ENCODE data around the gene CRYZ. TPM values are rescaled to one million over a fixed set of nuclear protein-coding genes. Genes with fewer than 3 reads are reported as not detected.
"Not testable (repeated sequence)": the region's sequence is repeated elsewhere in the genome, so short reads cannot be mapped to it uniquely, and the experiment has no call there.

The CRYZ gene
- total RNA-seq, 2 experiments from 2014 or later, result 18.1 to 19.1 TPM

DNA sequence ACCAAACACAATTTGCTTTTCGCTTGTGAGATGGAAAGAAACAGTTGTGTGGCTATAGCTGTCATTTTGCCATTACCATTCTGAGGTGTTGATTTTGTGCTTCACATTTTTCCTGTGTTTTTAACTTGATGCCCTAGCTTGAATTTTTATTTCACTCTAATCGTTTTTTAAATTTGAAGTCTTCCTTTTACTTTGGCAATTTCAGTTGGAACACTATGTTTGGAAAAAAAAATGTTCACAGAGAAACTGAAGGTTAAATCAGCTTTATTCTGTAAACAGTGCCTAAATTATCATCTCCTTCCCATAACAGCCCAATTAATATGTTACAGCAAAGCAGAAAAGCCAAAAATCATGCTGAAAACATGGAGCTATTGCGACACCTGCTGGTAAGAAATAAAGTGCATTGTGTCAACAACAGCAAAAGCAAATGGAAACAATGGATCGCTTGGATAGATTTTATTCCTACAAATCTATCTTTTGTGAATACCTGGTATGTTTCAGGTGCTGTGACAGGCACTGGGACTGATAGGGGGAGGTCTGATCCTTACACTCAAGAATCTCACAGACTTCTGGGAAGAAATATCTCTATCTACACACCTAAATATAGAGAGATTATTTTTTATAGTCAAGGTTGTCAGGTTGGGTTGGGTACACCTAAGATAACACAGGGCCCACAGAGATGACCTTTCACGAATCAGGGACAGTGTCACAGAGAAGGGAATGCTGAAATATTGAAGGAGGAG is 43.1 kb downstream of the CRYZ start:
- no peaks in the 10 kb centered on the region for H3K4me1 Mint-ChIP-seq

DNA sequence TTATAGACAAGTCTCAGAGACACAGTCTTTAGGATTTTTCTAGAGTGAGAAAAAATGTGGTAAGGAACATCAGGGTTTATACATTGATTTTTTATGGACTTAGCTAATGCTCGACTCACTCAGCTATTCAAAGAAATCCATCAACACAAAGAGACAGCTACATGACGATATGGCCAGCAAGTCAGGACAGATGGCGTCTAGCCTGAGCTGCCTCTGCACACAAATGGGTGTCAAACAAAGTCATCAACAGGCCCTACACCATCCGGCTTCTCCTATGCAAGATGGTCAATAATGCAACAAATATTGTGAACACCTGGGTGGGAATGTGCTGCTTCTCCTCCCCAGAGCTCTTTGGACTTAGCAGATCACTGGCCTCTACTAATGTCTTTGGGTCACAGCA is 45.9 kb downstream of the CRYZ start:
- Mint-ChIP-seq H3K9me3 (no peaks in the 10 kb centered on the region), H3K36me3 (ENCODE audit: low read depth) (no peaks in the 10 kb centered on the region), H3K4me3 (no peak overlapping the region), H3K4me1 (peaks cover 5% of the 10 kb centered on the region), H3K27ac (no peak overlapping the region), H3K27me3 (peaks cover 11% of the 10 kb centered on the region)
- CTCF ChIA-PET, result no interaction called here
- POLR2A ChIA-PET, result no interaction called here
- no peak for DNase-seq

More for the DNA sequence above, 43.1 kb downstream of the CRYZ start:
- ChIA-PET CTCF (interaction anchor here (0.6 to 4.2 kb wide), 24 partner anchors 9 to 197 kb away, joined by 3 to 31 read pairs (median 4); partner anchors contain the start of genes CRYZ, ERICH3 and TYW3), POLR2A (no interaction called here)
- peaks cover 4% of the 10 kb centered on the region for H3K27me3 Mint-ChIP-seq
- peak; percentile 33 for DNase-seq
- no peak overlapping the region for H3K4me3 Mint-ChIP-seq
- H3K9me3 Mint-ChIP-seq, result no peaks in the 10 kb centered on the region
- no peak overlapping the region for H3K27ac Mint-ChIP-seq
- H3K36me3 Mint-ChIP-seq (ENCODE audit: low read depth), result no peaks in the 10 kb centered on the region

DNA sequence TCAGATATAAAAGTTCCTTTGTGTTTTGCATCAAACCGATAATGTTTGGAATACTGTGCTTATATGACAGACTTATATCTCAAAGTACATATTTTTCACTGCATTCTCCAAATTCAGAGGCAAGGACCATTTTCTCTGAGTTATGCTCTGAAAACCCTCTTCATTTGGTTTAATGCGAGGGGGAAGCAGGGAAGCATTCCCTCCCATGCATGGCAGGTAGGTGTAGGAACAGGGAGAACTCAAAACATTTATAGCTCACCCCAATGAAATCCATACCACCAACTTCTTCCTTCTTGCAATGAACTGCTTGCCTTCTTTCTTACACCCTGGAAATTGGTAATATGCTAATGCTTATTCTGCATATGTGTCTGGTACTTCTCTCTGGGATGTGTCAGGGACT is 48.5 kb downstream of the CRYZ start:
- Mint-ChIP-seq H3K27ac (no peak overlapping the region), H3K36me3 (ENCODE audit: low read depth) (no peaks in the 10 kb centered on the region), H3K27me3 (peaks cover 13% of the 10 kb centered on the region), H3K4me1 (peaks cover 18% of the 10 kb centered on the region), H3K4me3 (no peak overlapping the region), H3K9me3 (no peaks in the 10 kb centered on the region)
- DNase-seq, result no peak
- POLR2A ChIA-PET, result no interaction called here
- CTCF ChIA-PET, result interaction anchor here (0.6 kb wide), 1 partner anchor 181 kb away, joined by 3 read pairs; no protein-coding TSS in a partner anchor

DNA sequence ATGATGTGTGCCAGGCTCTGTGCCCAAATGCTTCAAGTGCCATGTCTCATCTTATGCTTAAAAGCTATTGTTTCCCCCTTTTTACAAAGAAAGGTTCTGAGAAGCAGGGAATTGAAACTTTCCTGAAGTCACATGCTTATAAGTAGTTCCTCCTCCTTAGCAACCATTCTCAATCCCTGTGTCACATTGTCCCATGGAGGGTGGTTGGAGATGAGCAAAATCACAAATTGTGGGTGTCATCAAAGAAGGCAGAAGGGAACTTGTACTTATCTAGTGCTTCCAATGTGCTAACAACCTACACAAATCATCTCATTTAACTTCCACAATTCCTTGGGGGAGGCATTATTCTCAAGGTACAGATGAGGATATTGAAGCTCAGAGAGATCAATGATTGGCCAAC is 49.2 kb downstream of the CRYZ start:
- Mint-ChIP-seq H3K36me3 (ENCODE audit: low read depth) (no peaks in the 10 kb centered on the region), H3K9me3 (no peaks in the 10 kb centered on the region), H3K4me1 (peaks cover 18% of the 10 kb centered on the region), H3K4me3 (no peak overlapping the region), H3K27me3 (peaks cover 13% of the 10 kb centered on the region), H3K27ac (no peak overlapping the region)
- ChIA-PET POLR2A (no interaction called here), CTCF (no interaction called here)
- no peak for DNase-seq

DNA sequence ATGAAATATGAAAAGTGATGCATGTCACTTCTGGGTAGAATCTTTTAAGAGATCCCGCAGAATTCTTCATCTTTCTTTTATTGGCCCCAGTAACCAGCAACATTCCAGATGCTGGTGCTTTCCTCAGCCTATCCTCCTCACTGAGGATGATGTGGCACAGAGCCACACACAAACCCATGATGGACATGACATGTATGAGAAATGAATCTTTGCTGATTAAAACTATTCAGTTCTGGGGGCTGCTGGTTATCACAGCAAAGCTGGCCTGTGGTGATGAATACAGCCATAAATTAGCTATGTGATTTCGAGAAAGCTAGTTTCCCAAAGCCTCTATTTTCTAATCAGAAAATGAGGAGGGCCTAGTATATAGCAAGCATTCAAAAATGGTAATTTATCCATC is 51.0 kb downstream of the CRYZ start:
- H3K36me3 Mint-ChIP-seq (ENCODE audit: low read depth), result no peaks in the 10 kb centered on the region
- H3K27ac Mint-ChIP-seq, result no peak overlapping the region
- H3K4me3 Mint-ChIP-seq, result no peak overlapping the region
- peaks cover 18% of the 10 kb centered on the region for H3K27me3 Mint-ChIP-seq
- ChIA-PET POLR2A (no interaction called here), CTCF (interaction anchor here (1.0 kb wide), 1 partner anchor 10 kb away, joined by 3 read pairs; no protein-coding TSS in a partner anchor)
- H3K9me3 Mint-ChIP-seq, result no peaks in the 10 kb centered on the region
- no peak for DNase-seq
- H3K4me1 Mint-ChIP-seq, result peaks cover 18% of the 10 kb centered on the region

DNA sequence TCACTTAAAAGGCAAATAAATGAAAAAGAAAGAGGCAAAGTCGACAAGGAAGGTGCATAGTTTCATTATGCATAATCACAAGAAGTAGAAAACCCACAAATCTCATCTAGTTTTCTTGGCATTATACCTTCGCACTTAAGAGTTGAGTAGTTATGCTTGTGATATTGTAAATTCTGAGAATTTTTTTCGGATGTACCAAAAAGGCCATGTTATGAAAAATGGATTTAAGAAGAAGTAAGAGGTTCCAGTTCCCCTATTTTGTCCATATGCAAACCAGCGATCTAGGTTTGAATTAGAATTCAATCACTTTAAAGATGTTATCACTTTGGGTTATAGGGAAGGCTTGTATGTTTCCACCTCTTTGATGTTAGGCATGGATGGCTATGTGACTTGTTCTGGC is 51.4 kb downstream of the CRYZ start:
- POLR2A ChIA-PET, result no interaction called here
- no peak overlapping the region for H3K4me3 Mint-ChIP-seq
- H3K27me3 Mint-ChIP-seq, result peaks cover 18% of the 10 kb centered on the region
- no peak for DNase-seq
- H3K27ac Mint-ChIP-seq, result no peak overlapping the region
- no peaks in the 10 kb centered on the region for H3K36me3 Mint-ChIP-seq (ENCODE audit: low read depth)
- H3K9me3 Mint-ChIP-seq, result no peaks in the 10 kb centered on the region
- peaks cover 18% of the 10 kb centered on the region for H3K4me1 Mint-ChIP-seq
- CTCF ChIA-PET, result interaction anchor here (1.0 kb wide), 2 partner anchors 8 to 10 kb away, joined by 3 to 4 read pairs; no protein-coding TSS in a partner anchor

DNA sequence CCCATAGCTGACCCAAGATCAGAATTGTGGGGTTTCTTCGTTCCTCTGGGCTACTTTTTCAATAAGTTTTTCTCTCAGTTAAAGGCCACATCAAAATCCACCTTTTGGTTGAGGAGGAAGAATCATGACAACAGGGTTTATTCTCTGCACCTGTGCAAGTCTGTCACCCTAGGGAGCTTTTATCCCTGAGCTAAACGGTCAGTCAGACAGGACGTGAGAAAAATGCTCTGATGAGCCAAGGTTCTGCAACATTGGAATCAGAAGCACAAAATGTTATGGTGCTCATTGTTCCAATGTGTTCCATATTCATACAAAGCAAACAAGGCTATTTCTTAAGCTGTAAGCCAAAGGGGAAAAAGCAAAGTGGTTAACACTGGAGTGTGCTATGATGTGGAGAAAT is 51.8 kb downstream of the CRYZ start:
- no peak overlapping the region for H3K27ac Mint-ChIP-seq
- no peak for DNase-seq
- H3K4me1 Mint-ChIP-seq, result peaks cover 18% of the 10 kb centered on the region
- CTCF ChIA-PET, result interaction anchor here (1.0 kb wide), 1 partner anchor 9 kb away, joined by 4 read pairs; no protein-coding TSS in a partner anchor
- POLR2A ChIA-PET, result no interaction called here
- no peak overlapping the region for H3K4me3 Mint-ChIP-seq
- H3K36me3 Mint-ChIP-seq (ENCODE audit: low read depth), result no peaks in the 10 kb centered on the region
- H3K9me3 Mint-ChIP-seq, result no peaks in the 10 kb centered on the region
- H3K27me3 Mint-ChIP-seq, result peaks cover 19% of the 10 kb centered on the region

DNA sequence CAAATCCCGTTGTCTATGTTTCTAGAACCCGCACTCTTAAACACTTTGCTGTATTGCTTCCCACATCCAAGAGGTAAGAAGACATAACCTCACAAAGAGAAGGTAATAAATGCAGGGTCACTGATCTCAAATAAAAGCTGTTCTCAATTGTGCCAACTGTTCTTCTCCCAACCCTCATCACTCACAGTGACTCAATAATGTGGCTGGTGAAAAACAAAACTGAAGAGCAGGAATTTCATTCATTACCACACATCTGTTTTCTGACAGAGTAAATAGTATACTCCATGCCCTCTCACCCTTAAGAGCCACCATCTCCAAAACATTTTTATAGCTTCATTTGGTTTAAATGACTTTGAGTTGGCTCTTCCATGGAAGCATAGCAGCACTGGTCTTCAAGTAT is 53.0 kb downstream of the CRYZ start:
- CTCF ChIA-PET, result interaction anchor here (1.5 kb wide), 1 partner anchor 9 kb away, joined by 6 read pairs; no protein-coding TSS in a partner anchor
- no peak for DNase-seq
- Mint-ChIP-seq H3K4me3 (no peak overlapping the region), H3K36me3 (ENCODE audit: low read depth) (no peaks in the 10 kb centered on the region), H3K9me3 (no peaks in the 10 kb centered on the region), H3K4me1 (peaks cover 18% of the 10 kb centered on the region), H3K27ac (no peak overlapping the region), H3K27me3 (peaks cover 22% of the 10 kb centered on the region)
- POLR2A ChIA-PET, result no interaction called here

DNA sequence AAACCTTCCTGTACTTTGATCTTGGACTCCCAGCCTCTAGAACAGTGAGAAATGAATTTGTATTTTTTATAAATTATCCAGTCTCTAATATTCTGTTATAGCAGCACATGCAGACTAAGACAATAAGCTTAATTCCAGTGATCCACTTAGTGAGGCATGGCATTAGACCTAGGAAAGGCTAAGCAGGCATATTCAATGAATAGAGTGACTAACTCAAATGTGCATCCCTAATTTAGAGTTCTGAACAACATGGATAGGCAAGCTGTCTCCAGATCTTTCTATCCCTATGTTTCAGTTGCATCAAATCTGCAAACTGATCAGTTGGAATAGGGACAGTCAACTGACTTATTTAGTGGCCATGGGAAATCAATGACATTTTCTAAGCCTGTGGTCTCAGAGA is 54.9 kb downstream of the CRYZ start:
- no peak for DNase-seq
- ChIA-PET CTCF (interaction anchor here (0.7 kb wide), 1 partner anchor 12 kb away, joined by 4 read pairs; no protein-coding TSS in a partner anchor), POLR2A (no interaction called here)
- no peak overlapping the region for H3K27ac Mint-ChIP-seq
- H3K4me3 Mint-ChIP-seq, result no peak overlapping the region
- H3K4me1 Mint-ChIP-seq, result peaks cover 20% of the 10 kb centered on the region
- no peaks in the 10 kb centered on the region for H3K9me3 Mint-ChIP-seq
- peaks cover 31% of the 10 kb centered on the region for H3K27me3 Mint-ChIP-seq
- H3K36me3 Mint-ChIP-seq (ENCODE audit: low read depth), result no peaks in the 10 kb centered on the region

DNA sequence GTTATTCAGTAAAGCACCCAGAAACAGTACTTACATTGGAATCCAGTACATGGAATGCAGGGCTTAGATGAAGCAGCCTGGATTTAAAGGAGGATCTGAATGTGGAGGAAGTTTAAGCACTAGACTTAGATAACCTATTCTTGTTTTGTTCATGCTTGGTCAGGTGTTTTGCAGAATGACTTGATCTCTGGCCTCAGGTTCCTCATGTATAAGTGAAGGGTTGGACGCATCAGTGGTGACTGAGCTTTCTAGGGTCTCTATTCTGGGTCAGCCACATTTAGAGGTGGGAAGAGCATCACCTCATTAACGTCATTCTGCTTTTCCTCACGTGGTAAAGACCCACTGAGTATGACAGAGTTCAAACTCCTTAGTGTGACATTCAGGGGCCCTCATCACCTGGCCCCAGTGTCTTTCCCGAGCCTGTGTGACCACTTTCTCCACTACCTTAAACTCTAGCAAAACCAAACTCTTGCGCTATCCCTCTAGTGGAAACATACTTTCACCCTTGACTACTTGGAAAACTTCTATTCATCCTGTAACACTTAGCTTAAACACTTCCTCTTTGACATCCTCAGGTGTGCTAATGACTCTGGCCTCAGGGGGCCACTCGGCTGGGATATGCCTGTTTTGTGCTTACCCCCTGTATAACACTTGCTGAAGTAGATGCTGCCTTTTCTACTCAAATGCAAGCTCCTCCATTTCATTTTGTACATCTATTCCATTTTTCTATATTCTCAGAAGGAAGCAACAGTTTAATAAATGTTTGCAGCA is 58.4 kb downstream of the CRYZ start:
- no peak overlapping the region for H3K4me3 Mint-ChIP-seq
- ChIA-PET POLR2A (no interaction called here), CTCF (interaction anchor here (1.2 kb wide), 2 partner anchors 15 to 16 kb away, joined by 3 read pairs; no protein-coding TSS in a partner anchor)
- DNase-seq, result no peak
- no peak overlapping the region for H3K27ac Mint-ChIP-seq
- peaks cover 4% of the 10 kb centered on the region for H3K9me3 Mint-ChIP-seq
- peaks cover 35% of the 10 kb centered on the region for H3K27me3 Mint-ChIP-seq
- H3K4me1 Mint-ChIP-seq, result peaks cover 4% of the 10 kb centered on the region
- no peaks in the 10 kb centered on the region for H3K36me3 Mint-ChIP-seq (ENCODE audit: low read depth)

DNA sequence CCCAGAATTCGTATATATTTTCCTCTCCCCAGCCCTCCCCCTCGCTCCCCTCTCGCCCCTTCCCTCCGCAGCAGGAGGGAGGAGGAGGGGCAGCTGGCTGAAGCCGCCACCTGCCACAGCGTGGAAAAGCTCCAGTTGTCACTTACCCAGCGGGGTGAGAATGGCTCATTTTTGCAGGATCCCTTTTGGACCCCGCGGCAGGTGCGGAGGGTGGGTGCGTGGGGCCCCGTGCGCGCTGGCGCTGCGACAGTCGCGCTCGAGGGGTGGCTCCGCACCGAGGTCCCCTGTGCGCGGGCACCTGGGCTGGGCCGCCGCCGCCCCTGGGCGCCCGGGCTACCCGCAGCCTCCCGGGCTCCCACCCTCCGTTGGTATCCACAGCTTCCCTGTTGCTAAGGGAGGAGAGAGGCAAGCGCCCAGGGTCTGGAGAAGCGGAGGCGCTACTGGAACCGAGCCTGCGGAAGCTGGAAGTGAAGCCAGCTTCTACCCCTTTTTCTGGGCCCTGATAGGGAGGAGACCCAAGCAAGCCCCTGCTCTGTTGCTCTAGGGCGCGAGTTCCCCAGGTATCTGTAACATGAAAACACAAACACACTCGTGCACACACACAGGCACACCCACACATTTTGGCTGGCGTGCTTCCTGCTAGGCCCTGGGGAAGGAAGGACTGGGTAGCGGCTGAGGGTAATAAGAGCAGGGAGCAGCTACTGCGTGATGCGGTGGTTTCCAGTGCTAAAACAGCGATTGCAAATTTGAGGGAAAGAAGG is 59.3 kb downstream of the CRYZ start, which contains the start of gene ERICH3:
Gene ERICH3, minus strand, starts transcription at position 442 of the 761 bp plus-strand sequence. Its CDS starts 273 bp downstream, at position 169.
- POLR2A ChIA-PET, result no interaction called here
- no peak within 1 kb of the TSS for H3K4me3 Mint-ChIP-seq
- DNase-seq, result no peak
- H3K4me1 Mint-ChIP-seq, result peaks cover 4% of the 10 kb centered on the region
- no peaks in the 10 kb centered on the region for H3K36me3 Mint-ChIP-seq (ENCODE audit: low read depth)
- CTCF ChIA-PET, result interaction anchor here (0.9 kb wide), 1 partner anchor 16 kb away, joined by 3 read pairs; no protein-coding TSS in a partner anchor
- peaks cover 41% of the 10 kb centered on the region for H3K27me3 Mint-ChIP-seq
- H3K9me3 Mint-ChIP-seq, result peaks cover 4% of the 10 kb centered on the region
- no peak within 1 kb of the TSS for H3K27ac Mint-ChIP-seq

DNA sequence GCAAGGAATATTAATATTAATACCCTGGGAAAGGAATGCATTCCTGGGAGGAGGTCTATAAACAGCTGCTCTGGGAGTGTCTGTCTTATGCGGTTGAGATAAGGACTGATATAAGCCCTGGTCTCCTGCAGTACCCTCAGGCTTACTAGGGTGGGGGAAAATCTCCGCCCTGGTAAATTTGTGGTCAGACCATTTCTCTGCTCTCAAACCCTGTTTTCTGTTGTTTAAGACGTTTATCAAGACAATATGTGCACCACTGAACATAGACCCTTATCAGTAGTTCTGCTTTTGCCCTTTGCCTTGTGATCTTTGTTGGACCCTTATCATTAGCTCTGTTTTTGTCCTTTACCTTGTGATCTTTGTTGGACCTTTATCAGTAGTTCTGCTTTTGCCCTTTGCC is 62.0 kb downstream of the CRYZ start:
- CTCF ChIA-PET; POLR2A ChIA-PET; DNase-seq; H3K4me3 Mint-ChIP-seq; H3K36me3 Mint-ChIP-seq (ENCODE audit: low read depth); H3K9me3 Mint-ChIP-seq; H3K4me1 Mint-ChIP-seq; H3K27ac Mint-ChIP-seq: not testable (repeated sequence)
- peaks cover 35% of the 10 kb centered on the region for H3K27me3 Mint-ChIP-seq

Data from activated CD4-positive, alpha-beta memory T cell treated with anti-CD3 and anti-CD28 coated beads, Interleukin-2, amount 10 ng/mL, durations not matched to agents 7 days and 5 days (primary cell).